ENCODE results near the gene CACNA2D2.

DNA sequence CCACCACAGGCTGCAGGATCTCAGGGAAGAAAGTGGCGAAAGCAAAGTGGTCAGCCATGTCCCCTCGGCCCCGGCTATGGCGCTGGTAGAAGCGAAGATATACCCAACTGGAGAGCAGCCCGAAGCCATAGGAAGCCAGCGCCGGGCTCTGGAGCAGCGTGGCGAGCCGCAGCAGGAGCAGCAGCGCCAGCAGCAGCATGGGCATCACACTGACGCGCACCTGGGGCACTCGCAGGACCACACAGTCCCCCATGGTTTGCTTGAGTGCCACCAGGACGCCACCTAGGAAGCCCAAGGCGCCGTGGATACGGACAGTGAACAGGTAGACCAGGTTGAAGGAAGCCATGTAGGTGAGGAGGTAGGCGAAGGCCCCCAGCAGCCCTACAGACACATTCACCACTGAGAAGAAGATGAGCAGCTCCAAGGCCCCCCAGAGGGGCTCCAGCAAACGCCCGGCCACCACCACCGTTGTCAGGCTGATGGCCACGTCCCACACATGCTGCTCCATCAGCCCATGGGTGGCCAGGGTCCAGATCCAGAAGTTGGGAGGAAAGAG, 145.0 kb downstream of the CACNA2D2 start:
- TF ChIP-seq POLR2A (IDR thresholded peaks at IDR 0.05): no peak
- TF ChIP-seq, protein P1, sequence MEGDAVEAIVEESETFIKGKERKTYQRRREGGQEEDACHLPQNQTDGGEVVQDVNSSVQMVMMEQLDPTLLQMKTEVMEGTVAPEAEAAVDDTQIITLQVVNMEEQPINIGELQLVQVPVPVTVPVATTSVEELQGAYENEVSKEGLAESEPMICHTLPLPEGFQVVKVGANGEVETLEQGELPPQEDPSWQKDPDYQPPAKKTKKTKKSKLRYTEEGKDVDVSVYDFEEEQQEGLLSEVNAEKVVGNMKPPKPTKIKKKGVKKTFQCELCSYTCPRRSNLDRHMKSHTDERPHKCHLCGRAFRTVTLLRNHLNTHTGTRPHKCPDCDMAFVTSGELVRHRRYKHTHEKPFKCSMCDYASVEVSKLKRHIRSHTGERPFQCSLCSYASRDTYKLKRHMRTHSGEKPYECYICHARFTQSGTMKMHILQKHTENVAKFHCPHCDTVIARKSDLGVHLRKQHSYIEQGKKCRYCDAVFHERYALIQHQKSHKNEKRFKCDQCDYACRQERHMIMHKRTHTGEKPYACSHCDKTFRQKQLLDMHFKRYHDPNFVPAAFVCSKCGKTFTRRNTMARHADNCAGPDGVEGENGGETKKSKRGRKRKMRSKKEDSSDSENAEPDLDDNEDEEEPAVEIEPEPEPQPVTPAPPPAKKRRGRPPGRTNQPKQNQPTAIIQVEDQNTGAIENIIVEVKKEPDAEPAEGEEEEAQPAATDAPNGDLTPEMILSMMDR (IDR thresholded peaks at IDR 0.05): no peak

Measured in body of pancreas (tissue), 4 donors.